ENCODE measurements around the gene ZNF575.
A peak's percentile ranks its signal among the peaks of the same experiment; 100 is the strongest.
"Not testable (repeated sequence)": the region's sequence is repeated elsewhere in the genome, so short reads cannot be mapped to it uniquely, and the experiment has no call there.

ZNF575 gene

DNA sequence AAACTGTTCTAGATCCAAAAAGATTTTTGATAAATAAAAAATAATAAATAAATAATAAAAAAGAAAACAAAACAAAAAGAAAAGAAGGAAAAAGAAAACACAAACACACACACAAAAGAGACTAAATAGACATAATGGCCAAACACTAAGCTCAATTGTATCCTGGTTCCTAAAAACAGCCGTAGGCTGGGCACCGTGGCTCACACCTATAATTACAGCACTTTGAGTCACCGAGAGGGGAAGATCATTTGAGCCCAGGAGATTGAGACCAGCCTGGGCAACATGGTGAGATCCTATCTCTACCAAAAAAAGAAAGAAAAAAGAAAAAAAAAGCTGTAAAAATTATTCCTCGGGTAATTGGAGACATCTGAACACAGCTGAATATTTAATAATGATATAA lies 14.9 kb upstream of the ZNF575 start:
- Histone ChIP-seq H3K4me2 (ENCODE audit: low read length) (no peak overlapping the region), H3K27me3 (ENCODE audit: control insufficient read depth, insufficient read depth, low read length) (no peaks in the 10 kb centered on the region), H2AFZ (no peak overlapping the region), H3K36me3 (ENCODE audit: control insufficient read depth, insufficient read depth, low read length) (no peaks in the 10 kb centered on the region), H3K9ac (no peak overlapping the region), H3K4me1 (no peaks in the 10 kb centered on the region), H3K4me3 (ENCODE audit: low read depth, low read length) (no peak overlapping the region), H3K79me2 (no peaks in the 10 kb centered on the region), H3K27ac (no peak overlapping the region), H3K9me3 (ENCODE audit: control insufficient read depth, low read length) (no peaks in the 10 kb centered on the region)
- TF ChIP-seq, protein P1, sequence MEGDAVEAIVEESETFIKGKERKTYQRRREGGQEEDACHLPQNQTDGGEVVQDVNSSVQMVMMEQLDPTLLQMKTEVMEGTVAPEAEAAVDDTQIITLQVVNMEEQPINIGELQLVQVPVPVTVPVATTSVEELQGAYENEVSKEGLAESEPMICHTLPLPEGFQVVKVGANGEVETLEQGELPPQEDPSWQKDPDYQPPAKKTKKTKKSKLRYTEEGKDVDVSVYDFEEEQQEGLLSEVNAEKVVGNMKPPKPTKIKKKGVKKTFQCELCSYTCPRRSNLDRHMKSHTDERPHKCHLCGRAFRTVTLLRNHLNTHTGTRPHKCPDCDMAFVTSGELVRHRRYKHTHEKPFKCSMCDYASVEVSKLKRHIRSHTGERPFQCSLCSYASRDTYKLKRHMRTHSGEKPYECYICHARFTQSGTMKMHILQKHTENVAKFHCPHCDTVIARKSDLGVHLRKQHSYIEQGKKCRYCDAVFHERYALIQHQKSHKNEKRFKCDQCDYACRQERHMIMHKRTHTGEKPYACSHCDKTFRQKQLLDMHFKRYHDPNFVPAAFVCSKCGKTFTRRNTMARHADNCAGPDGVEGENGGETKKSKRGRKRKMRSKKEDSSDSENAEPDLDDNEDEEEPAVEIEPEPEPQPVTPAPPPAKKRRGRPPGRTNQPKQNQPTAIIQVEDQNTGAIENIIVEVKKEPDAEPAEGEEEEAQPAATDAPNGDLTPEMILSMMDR (IDR thresholded peaks at IDR 0.05), result no peak

DNA sequence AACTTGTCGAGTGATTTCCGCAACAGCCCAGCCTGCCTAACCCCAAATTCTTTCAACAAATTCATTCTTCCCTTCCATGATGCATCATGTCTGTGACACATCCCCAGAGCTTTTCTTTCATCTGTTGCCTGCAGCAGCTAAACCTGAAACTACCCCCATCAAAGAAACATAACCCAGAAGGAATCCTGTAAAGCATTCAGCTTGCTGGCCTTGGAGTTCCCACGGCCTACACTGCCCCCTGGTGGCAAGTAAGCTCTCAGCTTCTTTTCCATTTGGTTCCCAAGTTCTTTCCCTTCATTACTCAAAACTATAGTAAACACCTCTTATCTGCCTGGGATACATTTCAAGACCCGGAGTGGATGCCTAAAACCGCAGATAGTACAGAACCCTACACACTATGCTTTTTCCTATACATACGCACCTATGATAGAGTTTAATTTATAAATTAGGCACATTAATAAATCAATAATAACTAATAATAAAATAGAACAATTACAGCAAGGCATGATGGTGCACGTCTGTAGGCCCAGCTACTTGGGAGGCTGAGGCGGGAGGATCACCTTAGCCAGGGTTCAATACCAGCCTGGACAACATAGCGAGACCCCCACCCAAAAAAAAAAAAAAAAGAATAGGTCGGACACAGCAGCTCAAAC lies 13.4 kb upstream of the ZNF575 start:
- Histone ChIP-seq H3K4me1 (no peaks in the 10 kb centered on the region), H3K27ac (no peak overlapping the region), H3K27me3 (ENCODE audit: control insufficient read depth, insufficient read depth, low read length) (no peaks in the 10 kb centered on the region), H3K9me3 (ENCODE audit: control insufficient read depth, low read length) (no peaks in the 10 kb centered on the region), H3K4me2 (ENCODE audit: low read length) (no peak overlapping the region), H3K9ac (no peak overlapping the region), H2AFZ (no peak overlapping the region), H3K36me3 (ENCODE audit: control insufficient read depth, insufficient read depth, low read length) (no peaks in the 10 kb centered on the region), H3K4me3 (ENCODE audit: low read depth, low read length) (no peak overlapping the region), H3K79me2 (no peaks in the 10 kb centered on the region)
- TF ChIP-seq, protein P1 (IDR thresholded peaks at IDR 0.05), result peak; percentile 93

DNA sequence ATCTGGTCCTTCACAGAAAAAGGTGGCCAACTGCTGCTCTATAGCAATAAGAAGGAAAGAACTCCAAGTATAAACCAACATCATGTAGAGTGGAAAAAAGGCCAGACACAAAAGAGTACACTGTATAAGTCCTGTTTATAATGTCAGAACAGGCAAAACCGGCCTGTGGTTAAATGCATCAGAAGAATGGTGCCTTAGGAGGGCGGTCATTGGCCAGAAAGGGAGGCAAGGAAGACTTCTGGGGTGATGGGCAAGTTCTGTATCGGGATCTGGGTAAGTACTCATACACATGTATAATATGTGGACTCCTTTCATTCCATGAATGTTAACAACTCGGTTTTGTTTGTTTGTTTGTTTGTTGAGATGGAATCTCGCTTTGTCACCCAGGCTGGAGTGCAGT lies 10.1 kb upstream of the ZNF575 start:
- no peaks in the 10 kb centered on the region for H3K9me3 ChIP-seq (ENCODE audit: control insufficient read depth, low read length)
- TF ChIP-seq, protein P1 (IDR thresholded peaks at IDR 0.05), result no peak
- no peak overlapping the region for H3K4me2 ChIP-seq (ENCODE audit: low read length)
- no peak overlapping the region for H2AFZ ChIP-seq
- H3K27me3 ChIP-seq (ENCODE audit: control insufficient read depth, insufficient read depth, low read length), result no peaks in the 10 kb centered on the region
- H3K4me1 ChIP-seq, result peaks cover 5% of the 10 kb centered on the region
- no peaks in the 10 kb centered on the region for H3K79me2 ChIP-seq
- no peak overlapping the region for H3K4me3 ChIP-seq (ENCODE audit: low read depth, low read length)
- no peak overlapping the region for H3K27ac ChIP-seq
- no peaks in the 10 kb centered on the region for H3K36me3 ChIP-seq (ENCODE audit: control insufficient read depth, insufficient read depth, low read length)
- no peak overlapping the region for H3K9ac ChIP-seq

DNA sequence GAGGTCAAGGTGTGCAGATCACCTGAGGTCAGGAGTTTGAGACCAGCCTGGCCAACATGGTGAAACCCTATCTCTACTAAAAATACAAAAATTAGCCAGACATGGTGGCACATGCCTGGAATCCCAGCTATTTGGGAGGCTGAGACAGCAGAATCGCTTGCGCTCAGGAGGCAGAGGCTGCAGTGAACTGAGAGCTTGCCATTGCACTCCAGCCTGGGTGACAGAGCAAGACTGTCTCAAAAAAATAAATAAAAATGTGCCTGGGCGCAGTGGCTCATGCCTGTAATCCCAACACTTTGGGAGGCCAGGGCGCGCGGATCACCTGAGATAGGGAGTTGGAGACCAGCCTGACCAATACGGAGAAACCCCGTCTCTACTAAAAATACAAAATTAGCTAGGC lies 9.3 kb upstream of the ZNF575 start:
- not testable (repeated sequence) for H3K4me3 ChIP-seq (ENCODE audit: low read depth, low read length); H3K36me3 ChIP-seq (ENCODE audit: control insufficient read depth, insufficient read depth, low read length); H3K79me2 ChIP-seq; H3K27ac ChIP-seq; H2AFZ ChIP-seq; H3K4me1 ChIP-seq; H3K9me3 ChIP-seq (ENCODE audit: control insufficient read depth, low read length); H3K4me2 ChIP-seq (ENCODE audit: low read length); H3K9ac ChIP-seq; H3K27me3 ChIP-seq (ENCODE audit: control insufficient read depth, insufficient read depth, low read length)

DNA sequence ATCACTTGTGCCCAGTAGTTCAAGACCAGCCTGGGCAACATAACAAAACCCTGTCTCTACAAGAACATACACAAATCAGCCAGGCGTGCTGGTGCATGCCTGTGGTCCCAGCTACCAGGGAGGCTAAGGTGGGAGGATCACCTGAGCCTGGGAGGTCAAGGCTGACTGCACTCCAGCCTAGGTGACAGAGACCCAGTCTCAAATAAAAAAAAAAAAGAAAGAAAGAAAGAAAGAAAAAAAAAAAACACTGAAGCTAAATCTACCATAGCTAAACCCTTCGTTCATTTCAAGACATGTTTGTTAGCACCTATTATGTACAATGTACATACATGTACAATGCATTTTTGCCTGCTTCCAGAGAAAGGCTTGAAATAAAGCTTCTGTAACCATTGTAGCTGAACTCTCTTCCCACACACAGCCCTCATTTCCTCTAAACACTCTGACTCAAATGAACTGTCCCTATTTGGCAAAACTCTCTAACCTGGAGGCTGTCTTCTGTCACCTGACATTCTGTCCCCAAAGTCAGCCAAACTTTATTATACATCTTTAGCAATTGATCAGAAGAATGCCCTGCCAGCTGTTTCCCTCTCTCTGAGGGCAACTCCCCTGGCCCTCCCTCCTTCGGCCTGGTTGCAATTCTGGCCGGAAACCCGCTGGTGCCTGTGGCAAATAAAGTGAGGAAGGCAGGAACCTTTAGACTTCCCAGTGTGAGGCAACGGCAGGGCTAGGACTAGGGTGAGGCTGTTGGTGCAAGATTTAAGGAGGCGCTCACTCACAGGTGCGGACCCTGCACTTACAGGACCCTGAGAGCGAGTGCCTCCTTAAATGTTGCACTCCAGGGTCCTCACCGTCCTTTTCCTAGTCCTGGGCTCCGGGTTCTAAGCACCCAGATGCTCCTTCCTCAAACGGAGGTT lies 7.8 kb upstream of the ZNF575 start:
- Histone ChIP-seq H3K4me2 (ENCODE audit: low read length) (peak overlapping the region; percentile 94), H3K9ac (no peak overlapping the region), H2AFZ (peak overlapping the region; percentile 34), H3K27me3 (ENCODE audit: control insufficient read depth, insufficient read depth, low read length) (no peaks in the 10 kb centered on the region), H3K36me3 (ENCODE audit: control insufficient read depth, insufficient read depth, low read length) (no peaks in the 10 kb centered on the region), H3K4me3 (ENCODE audit: low read depth, low read length) (peak overlapping the region; percentile 73), H3K27ac (peak overlapping the region; percentile 51), H3K9me3 (ENCODE audit: control insufficient read depth, low read length) (no peaks in the 10 kb centered on the region), H3K79me2 (no peaks in the 10 kb centered on the region), H3K4me1 (peaks cover 5% of the 10 kb centered on the region)
- TF ChIP-seq, protein P1 (IDR thresholded peaks at IDR 0.05), result no peak
